ENCODE results near the gene FMN1. TPM values are rescaled to one million over a fixed set of nuclear protein-coding genes. Genes with fewer than 3 reads are reported as not detected.

FMN1 gene, protein sequence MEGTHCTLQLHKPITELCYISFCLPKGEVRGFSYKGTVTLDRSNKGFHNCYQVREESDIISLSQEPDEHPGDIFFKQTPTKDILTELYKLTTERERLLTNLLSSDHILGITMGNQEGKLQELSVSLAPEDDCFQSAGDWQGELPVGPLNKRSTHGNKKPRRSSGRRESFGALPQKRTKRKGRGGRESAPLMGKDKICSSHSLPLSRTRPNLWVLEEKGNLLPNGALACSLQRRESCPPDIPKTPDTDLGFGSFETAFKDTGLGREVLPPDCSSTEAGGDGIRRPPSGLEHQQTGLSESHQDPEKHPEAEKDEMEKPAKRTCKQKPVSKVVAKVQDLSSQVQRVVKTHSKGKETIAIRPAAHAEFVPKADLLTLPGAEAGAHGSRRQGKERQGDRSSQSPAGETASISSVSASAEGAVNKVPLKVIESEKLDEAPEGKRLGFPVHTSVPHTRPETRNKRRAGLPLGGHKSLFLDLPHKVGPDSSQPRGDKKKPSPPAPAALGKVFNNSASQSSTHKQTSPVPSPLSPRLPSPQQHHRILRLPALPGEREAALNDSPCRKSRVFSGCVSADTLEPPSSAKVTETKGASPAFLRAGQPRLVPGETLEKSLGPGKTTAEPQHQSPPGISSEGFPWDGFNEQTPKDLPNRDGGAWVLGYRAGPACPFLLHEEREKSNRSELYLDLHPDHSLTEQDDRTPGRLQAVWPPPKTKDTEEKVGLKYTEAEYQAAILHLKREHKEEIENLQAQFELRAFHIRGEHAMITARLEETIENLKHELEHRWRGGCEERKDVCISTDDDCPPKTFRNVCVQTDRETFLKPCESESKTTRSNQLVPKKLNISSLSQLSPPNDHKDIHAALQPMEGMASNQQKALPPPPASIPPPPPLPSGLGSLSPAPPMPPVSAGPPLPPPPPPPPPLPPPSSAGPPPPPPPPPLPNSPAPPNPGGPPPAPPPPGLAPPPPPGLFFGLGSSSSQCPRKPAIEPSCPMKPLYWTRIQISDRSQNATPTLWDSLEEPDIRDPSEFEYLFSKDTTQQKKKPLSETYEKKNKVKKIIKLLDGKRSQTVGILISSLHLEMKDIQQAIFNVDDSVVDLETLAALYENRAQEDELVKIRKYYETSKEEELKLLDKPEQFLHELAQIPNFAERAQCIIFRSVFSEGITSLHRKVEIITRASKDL (N-terminal part only)
- 9.4 and 11.5 TPM in 2 replicates for total RNA-seq (2014; rRNA removed; shearing (Covaris generic))

DNA sequence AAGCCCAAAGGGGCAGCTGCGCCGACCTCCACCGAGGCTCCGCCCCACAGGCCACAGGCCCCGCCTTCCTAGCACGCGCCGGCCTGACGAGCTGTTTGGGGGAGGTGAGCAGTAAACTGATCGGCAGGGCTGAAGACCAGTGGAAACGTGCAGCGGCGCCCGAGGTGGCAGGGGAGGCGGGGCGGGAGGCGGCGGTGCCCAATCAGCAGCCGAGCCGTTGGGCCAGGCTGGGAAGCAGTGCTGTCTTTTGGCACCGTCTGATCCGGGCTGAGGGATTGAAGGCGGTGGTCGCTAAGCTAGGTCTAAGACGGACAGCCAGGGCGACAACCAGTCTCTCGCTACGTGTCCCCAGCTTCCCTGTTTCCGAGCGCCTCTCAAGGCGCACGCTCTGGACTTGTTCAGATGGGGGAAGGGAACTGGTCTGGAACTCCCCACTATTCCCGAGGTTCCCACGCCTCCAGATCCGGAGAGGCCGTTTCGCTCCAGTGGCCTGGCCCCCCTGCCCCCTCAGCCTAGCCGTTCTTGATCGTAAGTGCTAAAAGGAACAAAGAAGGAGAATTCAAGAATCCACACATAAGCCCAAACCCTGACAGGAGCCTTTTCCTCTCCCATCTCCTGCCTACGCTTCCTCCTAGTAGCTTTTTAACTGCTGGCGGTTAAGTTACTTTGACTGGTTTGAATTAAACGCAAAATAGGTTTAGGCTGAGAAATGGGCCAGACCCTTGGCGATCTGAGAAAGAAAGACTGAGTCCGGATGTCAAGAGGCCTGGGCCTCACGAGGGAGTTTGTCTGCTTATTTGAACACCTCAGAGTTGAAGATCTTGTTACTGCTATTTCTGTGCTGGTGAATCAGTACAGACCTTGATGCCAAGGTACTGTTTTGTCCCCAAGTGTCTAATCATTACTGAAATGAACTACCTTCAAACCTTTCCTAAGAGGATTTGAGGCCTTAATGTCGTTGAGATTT is at the start of gene FMN1:
Gene FMN1, minus strand, starts transcription at position 11 of the 967 bp plus-strand sequence. CDS start 39,800 bp downstream, outside the sequence.
- DNase-seq (ENCODE audit: low spot score): peak; percentile 96

DNA sequence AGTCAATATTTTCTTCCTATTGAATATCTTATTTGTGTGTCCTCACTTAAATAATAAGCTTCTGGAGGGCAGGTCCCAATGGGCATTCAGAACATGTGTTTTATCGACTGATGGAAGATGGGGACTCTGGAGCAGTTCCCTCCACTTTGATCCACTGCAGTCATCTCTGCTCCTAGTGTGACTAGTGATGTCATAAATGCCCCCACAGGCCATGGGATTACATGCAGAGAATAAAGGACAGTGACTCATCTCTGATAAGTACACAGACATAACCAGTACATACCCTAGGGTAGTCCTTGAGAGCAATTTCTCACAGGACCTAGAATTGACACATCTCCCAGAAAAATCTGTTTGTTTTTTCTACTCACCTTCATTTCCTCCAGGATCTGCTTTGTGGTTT is 49.4 kb upstream of the FMN1 start:
- DNase-seq (ENCODE audit: low spot score): no peak

DNA sequence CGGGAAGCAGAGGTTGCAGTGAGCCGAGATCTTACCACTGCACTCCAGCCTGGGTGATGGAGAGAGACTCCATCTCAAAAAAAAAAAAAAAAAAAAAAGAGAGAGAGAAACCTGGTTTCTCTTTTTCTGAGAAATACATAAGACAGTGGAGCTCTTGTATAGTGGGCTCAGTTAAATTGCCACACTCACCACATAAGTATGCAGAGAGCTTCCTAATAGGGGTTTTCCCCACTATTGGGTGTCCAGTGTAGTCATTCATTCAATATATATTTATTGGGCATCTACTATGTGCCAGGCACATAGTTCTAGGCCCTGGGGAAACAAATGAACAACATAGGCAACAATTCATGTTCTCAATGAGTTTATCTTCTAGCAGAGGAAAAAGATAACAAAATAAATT is 48.9 kb upstream of the FMN1 start:
- DNase-seq (ENCODE audit: low spot score): no peak

DNA sequence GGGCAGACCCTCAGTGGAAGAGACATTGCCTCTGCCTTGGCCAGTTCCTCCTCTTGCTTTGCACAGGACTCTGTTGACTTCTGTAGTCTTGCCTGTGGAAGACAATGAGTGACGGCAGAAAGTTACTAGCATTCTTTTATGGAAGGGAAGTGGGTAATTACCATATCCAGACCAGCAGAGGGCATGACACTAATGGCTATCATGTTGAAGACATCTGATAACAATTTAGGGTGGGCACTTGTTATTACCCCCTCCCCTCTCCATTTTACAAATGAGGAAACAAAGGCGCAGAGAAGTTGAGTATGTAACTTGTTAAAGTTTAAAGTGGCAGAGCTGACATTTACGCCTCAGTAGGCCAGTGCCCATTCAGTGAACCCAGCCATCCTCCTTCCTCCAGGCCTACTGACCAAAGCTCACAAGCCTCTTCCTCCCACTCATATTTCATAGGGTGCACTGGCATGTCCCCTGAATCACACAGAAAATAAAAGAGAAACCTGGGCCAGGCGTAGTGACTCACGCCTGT is 48.2 kb upstream of the FMN1 start:
- peak; percentile 43 for DNase-seq (ENCODE audit: low spot score)

DNA sequence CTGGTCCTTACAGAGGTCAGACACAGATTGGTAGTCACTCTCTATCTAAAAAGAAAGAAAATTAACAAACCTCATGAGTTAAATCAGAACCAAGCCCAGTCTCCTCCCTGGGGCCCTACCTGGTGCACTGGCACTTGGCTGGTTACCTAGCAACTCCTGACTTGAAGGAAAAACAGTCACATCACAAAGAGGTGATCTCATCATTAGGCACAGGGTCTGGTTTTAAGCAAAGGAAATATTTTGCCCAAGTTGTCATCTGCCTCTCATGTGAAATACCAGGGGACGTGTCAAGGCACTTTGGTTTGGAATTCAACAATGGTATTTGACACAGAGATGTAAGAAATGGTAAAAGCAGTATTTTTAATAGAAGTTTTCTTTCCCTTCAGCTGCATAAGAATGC is 47.7 kb upstream of the FMN1 start:
- DNase-seq (ENCODE audit: low spot score): peak; percentile 5

DNA sequence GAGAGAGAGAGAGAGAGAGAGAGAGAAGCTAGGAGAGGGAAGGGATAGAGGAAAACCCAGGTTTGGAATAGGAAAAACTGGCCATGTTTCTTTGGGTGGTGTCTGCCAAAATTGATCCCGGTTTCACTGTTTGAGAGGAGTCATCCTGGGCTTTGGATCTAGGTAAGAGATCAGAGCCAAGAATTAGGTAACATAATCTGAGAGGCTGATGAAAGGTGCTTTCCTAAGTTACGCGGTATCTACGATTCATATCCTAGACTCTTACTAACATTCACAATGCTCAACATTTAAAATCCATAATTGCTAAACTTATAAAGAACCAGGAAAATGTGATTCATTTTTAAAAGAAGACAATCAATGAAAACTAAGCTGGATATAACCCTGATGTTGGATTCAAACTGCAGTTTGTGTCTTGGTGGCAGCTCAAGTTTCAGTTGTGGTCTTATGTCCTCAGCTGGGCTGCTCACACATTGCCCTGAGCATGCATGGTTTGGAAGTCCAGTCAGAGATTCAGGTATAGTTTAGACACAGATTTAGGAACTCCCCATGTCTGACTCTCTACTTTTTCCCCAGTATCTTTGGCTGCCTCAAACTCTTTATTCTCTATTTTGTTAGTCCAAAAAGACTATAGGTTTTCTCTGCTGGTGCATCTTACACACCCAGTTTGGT is 42.5 kb upstream of the FMN1 start:
- DNase-seq (ENCODE audit: low spot score): no peak

DNA sequence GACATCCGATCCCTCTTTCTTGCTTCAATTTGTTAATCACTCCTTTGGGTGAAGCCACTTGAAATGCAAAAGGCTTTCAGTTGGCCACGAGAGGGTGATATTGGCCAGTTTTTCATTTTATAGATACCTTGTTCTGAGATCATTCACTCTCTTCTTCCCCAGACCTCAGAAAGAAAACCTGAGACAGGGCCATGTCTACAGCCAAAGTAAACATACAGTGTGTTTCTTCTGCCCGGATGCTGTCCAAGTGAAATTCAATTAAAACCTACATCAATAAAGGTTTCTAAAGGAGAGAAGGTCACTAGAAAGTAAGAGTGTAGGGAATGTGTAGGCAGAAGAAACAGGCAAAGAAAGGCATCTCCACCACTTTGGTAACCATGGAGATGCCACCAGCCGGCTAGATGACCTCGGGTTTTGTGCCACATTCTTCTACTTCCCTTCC is 39.5 kb upstream of the FMN1 start:
- DNase-seq (ENCODE audit: low spot score): peak; percentile 76

DNA sequence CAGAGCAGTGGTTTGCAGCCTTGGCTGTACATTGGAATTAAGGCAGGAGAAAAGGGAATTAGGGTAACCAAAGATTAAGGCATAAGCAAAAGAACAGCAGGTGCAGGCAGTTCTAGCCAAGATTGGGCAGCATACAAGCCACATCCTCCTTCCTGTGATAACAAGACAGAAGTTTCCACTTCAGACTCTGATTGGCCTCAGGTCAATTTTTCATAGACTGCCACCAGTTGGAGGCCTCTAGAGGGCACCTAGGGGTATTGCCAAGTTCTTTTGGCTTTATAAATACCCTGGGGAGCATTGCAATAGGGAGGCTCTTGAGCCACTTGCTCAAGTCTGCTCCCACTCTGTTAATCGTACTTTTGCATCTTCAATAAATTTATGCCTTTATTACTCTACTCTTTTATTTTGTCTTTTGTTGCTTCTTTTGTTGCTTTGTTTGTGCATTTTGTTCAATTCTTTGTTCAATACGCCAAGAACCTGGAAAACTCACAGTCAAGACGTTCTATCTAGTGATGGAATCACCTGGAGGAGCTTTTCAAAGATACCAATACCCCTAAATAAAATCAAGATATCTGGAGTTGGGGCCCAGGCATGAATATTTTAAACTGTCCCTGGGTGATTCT is 32.2 kb upstream of the FMN1 start:
- DNase-seq (ENCODE audit: low spot score): peak; percentile 57

DNA sequence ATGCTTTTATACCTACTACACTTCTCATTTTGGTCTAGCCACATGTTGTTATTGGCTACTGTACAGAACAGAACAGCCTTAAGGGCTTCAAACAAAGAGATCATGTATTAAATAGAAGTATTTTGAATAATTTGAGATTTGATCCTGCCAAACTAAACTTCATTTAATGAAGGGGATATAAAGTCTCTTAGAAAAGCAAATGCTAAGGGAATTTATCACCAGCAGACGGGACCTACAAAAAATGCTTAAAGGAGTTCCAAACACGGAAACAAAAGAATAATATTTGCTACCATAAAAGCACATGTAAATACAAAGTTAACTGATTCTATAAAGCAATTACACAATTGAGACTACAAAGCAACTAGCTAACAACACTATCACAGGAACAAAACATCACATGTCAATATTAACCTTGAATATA is 23.6 kb upstream of the FMN1 start:
- DNase-seq (ENCODE audit: low spot score): no peak

DNA sequence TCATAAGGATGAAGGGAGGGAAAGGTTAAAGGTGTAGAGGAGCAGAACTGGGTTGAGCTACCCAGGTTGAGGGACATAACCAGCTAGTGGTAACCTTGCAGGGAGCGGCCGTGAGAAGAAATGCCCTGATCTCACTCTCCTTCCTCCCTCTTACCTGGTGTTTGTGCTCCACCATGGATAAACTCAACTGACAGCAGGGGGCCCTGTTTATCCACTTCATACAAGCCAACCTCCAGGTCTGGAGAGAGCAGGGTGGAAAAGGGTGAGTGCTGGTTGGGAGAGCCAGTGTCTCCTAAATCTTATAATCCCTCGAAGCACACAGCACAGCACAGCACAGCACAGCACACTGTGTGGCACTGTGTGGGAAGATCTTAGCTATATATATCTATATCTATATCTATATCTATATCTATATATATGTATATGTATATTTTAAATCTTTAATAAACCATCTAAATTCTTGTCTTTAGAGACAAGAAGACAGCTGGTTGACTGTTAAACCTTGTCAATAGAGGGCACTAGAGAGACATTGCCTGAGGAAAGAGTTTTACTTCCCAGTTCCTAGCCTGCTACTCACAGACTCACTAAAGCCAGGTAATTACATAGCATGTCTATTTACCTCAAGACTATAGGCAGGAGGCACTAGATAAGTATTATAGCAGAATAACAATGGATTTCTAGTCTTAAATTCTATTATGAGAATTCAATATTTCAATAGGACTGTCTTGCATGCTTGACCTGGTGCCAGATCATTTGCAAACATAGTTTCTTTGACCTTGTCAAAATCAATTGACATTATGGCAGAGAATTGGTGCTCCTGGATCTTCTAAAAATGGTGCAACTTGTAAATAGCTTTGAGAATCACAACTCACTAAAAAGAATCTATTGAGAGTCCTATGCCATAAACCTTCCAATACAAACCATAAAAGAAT is 21.7 kb upstream of the FMN1 start:
- peak; percentile 53 for DNase-seq (ENCODE audit: low spot score)

DNA sequence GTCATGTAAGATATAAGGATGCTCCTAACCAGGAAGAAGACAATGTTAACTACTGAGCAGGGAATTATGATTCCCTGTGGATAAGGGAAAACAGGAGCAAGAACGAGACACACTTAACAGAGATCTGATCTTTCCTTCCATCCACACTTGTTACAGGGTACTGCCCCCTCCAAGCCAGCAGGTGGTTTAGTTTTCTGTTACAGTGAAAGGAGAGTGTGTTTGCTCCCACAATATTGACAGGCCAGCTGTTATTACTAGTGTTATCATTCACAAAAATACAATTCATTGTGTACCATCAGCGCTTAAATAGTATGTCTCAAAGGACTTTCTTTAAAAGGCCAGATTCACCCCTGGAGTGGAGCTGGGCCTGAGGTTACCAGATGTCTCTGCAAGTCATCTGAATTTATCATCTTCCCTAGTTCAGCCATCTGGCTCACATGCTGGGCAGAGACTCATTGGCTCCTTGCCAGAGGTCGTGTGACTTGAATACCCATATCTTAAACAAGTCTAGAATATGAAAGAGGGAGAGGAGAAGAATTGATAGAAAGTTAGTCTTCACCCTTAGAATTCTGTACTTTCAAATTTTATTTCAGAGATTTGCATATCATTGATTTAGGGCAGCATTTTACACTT is 16.8 kb upstream of the FMN1 start:
- DNase-seq (ENCODE audit: low spot score): no peak

DNA sequence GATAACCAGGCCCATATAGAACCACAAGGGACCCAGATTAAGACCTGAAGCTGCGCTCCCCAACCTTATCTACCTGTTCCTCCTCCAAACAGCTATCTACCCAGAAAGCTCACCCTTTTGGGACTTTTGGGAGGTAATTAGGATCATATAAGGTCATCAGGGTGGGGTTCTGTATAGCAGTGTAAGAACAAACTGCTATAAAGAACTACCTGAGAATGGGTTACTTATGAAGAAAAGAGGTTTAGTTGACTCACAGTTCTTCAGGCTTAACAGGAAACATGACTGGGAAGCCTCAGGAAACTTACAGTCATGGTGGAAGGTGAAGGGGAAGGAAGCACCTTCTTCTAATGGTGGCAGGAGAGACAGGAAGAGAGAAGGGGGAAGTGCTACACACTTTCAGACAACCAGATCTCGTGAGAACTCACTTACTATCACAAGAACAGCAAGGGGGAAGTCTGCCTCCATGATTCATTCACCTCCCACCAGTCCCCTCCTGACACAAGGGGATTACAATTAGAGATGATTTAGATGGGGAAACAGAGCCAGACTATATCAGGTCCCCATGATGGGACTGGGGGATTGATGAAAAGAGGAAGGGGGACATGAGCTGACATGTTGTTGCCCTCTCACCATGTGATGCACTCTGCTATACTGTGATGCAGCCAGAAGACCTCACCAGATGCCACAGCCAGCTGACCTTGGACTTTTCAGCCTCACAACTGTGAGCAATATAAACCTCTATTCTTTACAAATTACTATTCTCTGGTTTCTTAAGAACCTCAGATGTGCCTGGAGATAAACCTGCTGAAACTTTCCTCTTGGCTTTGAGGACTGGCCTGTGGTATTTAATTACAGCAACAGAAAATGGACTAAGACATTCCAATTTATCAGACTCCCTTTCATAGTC is 15.3 kb upstream of the FMN1 start:
- DNase-seq (ENCODE audit: low spot score): no peak

DNA sequence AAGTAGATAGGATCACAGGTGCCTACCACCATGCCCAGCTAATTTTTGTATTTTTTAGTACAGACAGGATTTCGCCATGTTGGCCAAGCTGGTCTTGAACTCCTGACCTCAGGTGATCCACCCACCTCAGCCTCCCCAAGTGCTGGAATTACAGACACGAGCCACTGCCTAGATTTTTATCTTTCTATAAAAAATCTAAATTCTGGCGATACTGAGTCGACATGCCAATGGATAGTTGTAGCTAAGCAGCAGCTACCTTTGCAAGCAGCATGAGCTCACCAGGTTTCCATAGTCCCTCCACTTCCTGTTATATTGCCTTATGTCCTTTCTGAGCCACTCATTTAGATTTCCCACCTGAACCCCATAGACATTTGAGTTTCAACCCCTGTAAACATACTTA is 13.1 kb upstream of the FMN1 start:
- DNase-seq (ENCODE audit: low spot score): no peak

DNA sequence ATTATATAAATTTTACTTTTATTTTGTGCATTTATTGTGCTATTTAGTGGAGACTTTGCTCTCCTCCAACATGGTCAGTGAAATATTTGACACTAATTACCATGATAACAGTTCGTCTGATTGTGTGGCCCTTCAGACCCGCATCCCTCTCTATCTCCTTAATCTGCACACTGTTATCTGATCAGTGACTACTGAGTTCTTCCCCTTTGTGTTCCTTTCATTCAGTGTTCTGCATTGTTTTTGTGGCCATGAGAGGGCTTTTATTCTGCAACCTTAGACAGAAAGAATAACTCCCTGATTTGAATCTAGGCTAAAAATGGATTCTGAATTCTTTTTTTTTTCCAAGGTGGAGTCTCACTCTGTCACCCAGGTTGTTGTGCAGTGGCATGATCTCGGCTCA is 11.9 kb upstream of the FMN1 start:
- no peak for DNase-seq (ENCODE audit: low spot score)

DNA sequence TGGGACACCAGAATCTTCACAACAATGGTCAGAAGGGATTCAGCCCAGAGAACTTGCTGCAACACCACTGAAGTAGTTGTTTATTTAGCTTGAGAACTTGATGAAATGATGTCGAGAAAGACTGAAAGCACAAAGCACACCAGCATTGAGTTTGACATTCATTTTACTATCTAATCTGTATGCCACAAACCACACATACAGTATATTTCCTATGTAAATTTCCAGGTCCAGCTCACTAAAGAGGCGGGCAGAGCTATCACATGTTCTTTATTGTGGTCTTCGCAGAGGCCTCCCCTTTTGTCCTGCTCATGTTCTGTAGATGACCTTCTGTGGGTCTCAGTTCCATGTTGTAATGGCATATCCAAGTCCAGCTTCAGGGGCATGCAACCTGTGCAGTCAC is 10.4 kb upstream of the FMN1 start:
- DNase-seq (ENCODE audit: low spot score): no peak

DNA sequence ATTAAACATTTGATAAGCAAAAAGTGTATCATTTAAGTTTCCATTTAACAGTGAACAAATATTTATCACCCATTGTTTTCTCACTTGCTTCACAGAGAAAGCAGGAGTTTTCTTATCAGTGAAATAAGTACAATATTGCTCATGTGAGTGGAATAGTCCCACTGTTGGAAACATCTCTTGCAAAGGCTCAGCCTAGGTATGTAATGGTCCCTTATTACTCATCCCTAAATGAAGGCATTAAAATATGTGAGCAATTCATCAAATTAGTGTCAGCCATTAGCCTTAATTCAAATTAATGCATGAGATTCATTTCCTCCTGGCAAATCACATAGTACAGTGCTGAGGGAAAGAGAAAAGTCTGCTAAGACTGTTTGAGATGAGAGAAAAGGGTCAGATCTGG is 9.6 kb upstream of the FMN1 start:
- no peak for DNase-seq (ENCODE audit: low spot score)
